BJ (cell line): ENCODE measurements around the gene RELL2. TPM values are rescaled to one million over a fixed set of nuclear protein-coding genes. Genes with fewer than 3 reads are reported as not detected.

ENCODE experiments used
- CTCF ChIA-PET: fragments of 350-600 bp; formaldehyde crosslinking; extraction: SDS; loops from one replicate; lab custom pipeline; 2021; ENCODE audit warnings: antibody characterized with exemption, inconsistent platforms; lab: Yijun Ruan, JAX
- POLR2A ChIA-PET: fragments of 300-600 bp; sonication (Branson Sonifier 250); formaldehyde crosslinking; extraction: SDS; loops from one replicate; lab custom pipeline; 2021; ENCODE audit warnings: antibody characterized with exemption; lab: Charles Lee
- DNase-seq: peaks from one replicate; pipeline ENCODE4 v3.0.0-alpha.2; 2011; ENCODE audit warnings: low read depth
- H3K27me3 ChIP-seq: 2 replicates; pipeline ENCODE4 v1.6.0; 2011; ENCODE audit warnings: low read length; ENCODE audit not compliant: control insufficient read depth, insufficient read depth
- H3K36me3 ChIP-seq: 2 replicates; pipeline ENCODE4 v1.5.1; 2011; ENCODE audit warnings: low read length; ENCODE audit not compliant: control insufficient read depth, insufficient read depth
- H3K4me3 ChIP-seq: 2 replicates; pipeline ENCODE4 v1.5.1; 2011; ENCODE audit warnings: low read depth, mild to moderate bottlenecking, control low read depth, low read length
- polyA plus RNA-seq: library from polyadenylated mRNA; depleted of rRNA; stranded (reverse); fragments of >200 nt; gene quantifications from 2 replicates; pipeline ENCODE4 v1.2.3, GENCODE V29; 2011
- TF ChIP-seq, protein P1 (sequence below): IDR thresholded peaks from 2 replicates; pipeline ENCODE4 v1.5.1; 2011; ENCODE audit warnings: low read depth, mild to moderate bottlenecking, control low read depth, inconsistent platforms, low read length, moderate library complexity; ENCODE audit not compliant: insufficient read depth

Gene RELL2
- polyA plus RNA-seq, 1 experiment: 5.0 TPM

DNA sequence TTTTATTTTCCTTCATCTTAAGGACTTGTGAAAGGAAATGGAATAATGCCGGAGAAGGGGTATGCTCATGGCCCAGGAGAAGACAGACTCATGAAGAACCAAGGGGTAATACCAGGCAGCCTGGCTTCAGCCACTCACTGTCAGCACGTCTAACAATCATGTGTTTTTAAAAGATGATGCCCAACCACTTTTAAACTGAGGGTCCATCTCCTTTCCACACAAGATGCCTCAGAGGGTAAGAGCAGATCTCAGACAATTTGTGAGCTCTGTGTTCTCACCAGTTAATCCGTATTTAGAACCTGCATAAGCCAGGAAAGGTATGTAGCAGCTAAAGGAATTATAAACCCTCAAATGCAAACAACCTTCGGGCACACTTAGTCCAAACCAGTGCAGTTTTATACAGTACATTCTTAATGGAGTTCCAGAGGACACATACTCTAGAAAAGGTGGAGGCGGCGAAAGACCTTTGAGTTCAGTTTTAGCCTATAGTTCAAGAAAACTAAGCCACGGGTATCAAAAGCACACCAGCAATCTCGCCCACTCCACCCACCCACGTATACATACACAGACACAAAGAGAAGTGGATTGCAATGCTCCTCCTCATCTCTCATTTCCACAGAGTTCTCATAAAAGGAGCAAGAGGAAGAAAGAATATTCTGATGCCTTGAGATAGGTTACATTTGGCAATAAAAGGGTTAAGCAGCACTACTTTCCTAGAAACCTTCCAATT lies 20.6 kb upstream of the RELL2 start:
- ChIA-PET CTCF (interaction anchor here (0.8 to 13.1 kb wide), 6 partner anchors 8 to 25 kb away, joined by 3 to 270 read pairs (median 8); partner anchors contain the start of gene RELL2), POLR2A (no interaction called here)
- Histone ChIP-seq H3K4me3 (no peak overlapping the region), H3K36me3 (peaks cover 4% of the 10 kb centered on the region; the same call in 1 of the 2 replicates), H3K27me3 (no peaks in the 10 kb centered on the region)
- TF ChIP-seq, protein P1, sequence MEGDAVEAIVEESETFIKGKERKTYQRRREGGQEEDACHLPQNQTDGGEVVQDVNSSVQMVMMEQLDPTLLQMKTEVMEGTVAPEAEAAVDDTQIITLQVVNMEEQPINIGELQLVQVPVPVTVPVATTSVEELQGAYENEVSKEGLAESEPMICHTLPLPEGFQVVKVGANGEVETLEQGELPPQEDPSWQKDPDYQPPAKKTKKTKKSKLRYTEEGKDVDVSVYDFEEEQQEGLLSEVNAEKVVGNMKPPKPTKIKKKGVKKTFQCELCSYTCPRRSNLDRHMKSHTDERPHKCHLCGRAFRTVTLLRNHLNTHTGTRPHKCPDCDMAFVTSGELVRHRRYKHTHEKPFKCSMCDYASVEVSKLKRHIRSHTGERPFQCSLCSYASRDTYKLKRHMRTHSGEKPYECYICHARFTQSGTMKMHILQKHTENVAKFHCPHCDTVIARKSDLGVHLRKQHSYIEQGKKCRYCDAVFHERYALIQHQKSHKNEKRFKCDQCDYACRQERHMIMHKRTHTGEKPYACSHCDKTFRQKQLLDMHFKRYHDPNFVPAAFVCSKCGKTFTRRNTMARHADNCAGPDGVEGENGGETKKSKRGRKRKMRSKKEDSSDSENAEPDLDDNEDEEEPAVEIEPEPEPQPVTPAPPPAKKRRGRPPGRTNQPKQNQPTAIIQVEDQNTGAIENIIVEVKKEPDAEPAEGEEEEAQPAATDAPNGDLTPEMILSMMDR: no peak
- no peak for DNase-seq

DNA sequence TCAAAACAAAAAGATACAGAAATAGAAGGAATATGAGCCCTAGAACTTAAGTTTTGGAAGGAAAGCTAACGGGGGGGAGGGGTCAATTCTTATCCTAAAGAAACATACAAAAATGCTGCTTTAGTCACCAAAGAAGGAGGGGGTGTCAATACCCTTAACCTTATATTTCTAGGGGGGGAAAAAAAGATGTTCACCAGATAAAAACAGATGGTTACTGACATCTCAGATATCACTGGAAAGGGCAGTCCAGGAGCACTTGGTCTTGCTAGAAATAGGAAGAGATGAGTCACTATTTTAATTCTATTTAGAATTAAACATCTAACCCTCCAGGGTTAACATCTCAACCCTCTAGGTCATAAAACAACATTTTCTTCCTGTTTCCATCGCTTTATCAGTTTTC lies 19.7 kb upstream of the RELL2 start:
- CTCF ChIA-PET: interaction anchor here (0.7 to 13.1 kb wide), 8 partner anchors 9 to 50 kb away, joined by 3 to 270 read pairs (median 4); partner anchors contain the start of gene RELL2
- DNase-seq: no peak
- Histone ChIP-seq H3K27me3 (no peaks in the 10 kb centered on the region), H3K4me3 (no peak overlapping the region), H3K36me3 (peaks cover 9% of the 10 kb centered on the region; the same call in 1 of the 2 replicates)
- POLR2A ChIA-PET: no interaction called here
- TF ChIP-seq, protein P1: no peak

DNA sequence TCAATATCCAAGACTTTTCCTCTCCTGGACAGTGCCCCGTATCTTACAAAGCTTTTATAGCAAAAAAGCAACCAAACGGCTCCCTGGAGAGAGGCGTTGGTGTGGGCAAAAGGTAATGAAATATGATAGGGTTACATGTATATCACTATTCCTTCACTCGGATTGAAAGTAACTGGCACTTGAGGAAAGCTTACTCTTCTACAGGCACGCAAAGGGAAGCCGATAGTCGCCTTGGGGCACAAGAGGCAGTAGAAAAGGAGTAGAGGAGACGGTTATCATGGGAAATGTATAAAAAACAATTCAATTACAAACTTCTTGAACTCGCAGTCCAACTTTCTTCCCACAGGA lies 19.1 kb upstream of the RELL2 start:
- DNase-seq: no peak
- POLR2A ChIA-PET: no interaction called here
- CTCF ChIA-PET: interaction anchor here (1.1 to 13.1 kb wide), 5 partner anchors 10 to 50 kb away, joined by 3 to 270 read pairs (median 11); partner anchors contain the start of gene RELL2

DNA sequence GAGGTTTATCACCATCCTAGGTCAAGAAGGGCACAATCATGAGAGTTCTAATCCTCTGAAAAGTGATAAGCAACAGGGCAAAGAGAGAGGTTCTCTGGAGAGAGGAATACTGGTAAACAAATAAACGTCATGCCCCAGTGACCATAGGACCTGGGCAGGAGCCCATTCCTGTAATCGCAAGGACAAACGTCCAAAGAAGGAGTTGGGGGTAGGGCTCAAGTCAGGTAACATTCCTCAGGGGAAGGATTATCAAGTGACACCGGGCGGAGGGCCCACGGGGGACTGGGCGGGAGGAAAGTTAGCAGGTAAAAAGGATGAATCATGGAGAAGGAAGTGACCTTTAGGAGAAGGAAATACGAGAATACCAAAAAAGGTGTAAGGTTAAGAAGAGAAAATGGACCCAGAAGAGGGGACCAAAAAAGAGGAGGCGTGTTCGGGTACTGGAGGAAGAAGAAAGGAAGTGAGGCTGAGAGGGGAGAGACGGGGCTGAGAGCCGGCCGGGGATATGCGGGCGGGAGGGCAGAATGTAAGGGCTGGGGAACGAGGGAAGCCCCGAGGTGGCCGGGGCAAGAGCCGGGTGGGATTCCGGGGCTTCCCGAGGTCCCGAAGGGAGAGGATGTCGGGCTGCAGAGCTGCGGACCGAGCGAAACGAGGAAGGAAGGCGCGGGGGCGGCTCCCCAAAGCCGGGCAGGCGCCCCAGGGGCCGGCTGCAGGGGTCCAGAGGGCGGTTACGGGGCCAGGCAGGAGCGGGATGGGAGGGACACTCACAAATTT lies 18.6 kb upstream of the RELL2 start:
- POLR2A ChIA-PET: interaction anchor here (0.7 to 1.6 kb wide), 2 partner anchors 20 to 26 kb away, joined by 5 to 20 read pairs; no protein-coding TSS in a partner anchor
- TF ChIP-seq, protein P1: no peak
- no peak for DNase-seq
- H3K27me3 ChIP-seq: no peaks in the 10 kb centered on the region
- peak overlapping the region; percentile 83 for H3K4me3 ChIP-seq
- CTCF ChIA-PET: interaction anchor here (0.7 to 13.1 kb wide), 22 partner anchors 9 to 384 kb away, joined by 3 to 270 read pairs (median 4); partner anchors contain the start of genes FCHSD1, HDAC3, RELL2 and TAF7
- H3K36me3 ChIP-seq: peaks cover 10% of the 10 kb centered on the region

More for the DNA sequence above, 19.1 kb upstream of the RELL2 start:
- H3K4me3 ChIP-seq: peak overlapping the region; percentile 83
- no peaks in the 10 kb centered on the region for H3K27me3 ChIP-seq
- peaks cover 10% of the 10 kb centered on the region for H3K36me3 ChIP-seq
- TF ChIP-seq, protein P1: no peak
